Dermis microvascular lymphatic vessel endothelial cell (primary cell): ENCODE data around the gene ADRB2. TPM values are rescaled to one million over a fixed set of nuclear protein-coding genes. Genes with fewer than 3 reads are reported as not detected.

Experiments
- DNase-seq, 2 donors: peaks; one replicate each; pipeline versions ENCODE4 v3.0.0 to v3.0.0-alpha.2; 2010; ENCODE audit warnings: low read depth in 2 of 2
- total RNA-seq: library from RNA; depleted of rRNA; stranded (reverse); fragments of >200 nt; gene quantifications from 2 replicates; pipeline ENCODE4 v1.2.1, GENCODE V29; 2014

Gene ADRB2
- total RNA-seq, 1 donor from 2014 or later: 10.7 TPM

- no peak for DNase-seq
These were observed 3.8 kb downstream of the ADRB2 start for GRCh38 chr5:148830211-148830610.

DNA sequence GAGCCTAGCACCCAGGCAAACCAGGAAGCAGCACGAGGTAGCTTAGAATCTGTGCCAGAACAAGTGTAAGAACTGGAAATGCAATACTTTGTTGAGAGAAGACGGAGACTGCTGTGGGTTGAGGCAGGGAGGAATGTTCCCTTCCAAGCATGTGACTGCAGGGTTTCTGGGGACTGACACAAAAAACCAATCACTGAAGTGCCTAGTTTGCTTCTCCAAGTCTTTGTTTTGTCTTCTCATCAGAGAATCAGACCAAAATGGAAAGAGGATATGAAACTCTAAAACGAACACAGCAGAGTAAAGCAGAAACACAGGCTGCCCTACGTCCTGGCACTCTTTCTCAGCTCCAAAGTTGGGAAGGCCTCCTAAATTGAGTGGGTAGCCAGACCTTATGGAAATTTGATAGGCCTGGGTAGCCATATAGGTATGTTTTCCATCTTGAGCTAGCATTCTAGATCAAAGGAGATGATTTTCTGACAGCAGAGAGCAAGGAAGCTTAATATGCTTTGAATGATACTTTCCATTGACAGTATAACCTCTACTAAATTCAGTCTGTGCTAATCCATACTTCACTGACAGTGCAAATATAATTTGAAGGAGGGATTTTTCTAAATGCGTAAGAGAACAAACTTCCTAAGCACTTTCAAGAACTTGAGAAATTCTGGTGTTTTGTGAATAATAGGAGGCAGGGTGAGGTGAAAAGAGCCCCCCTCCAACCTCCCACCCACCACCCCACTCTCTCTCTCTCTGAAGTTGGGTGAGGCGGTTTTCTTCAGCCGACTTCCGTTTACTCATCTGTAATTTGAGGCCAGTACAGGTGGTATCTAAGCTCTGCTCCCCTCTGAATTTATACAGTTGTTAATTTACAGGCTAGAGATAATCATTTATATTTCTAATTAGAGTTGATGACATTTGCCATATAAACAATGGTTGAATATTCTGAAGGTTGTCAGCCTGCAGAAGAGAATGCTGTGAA, 5.5 kb downstream of the ADRB2 start:
- no peak for DNase-seq

DNA sequence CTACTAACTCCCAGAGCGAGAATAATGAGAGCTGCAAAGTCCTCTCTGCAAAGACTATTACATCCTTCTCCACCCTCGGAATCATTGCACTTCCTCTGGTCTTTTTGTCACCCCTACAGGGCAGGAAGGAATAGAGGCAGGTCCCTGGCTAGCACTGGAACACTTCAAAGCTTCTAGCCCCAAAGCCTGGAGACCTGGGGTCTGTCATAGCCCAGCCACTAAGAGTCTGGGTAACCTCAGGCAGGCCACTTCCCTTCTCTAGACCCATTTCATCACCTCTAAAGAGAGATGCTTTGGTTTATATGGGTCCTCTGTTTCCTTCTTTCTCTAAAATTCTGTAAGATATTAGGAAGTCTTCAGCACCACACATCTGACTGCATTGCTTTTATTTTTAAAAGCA, 6.7 kb downstream of the ADRB2 start:
- DNase-seq: no peak

- no peak for DNase-seq
These were observed 7.5 kb downstream of the ADRB2 start for GRCh38 chr5:148833925-148834324.

DNA sequence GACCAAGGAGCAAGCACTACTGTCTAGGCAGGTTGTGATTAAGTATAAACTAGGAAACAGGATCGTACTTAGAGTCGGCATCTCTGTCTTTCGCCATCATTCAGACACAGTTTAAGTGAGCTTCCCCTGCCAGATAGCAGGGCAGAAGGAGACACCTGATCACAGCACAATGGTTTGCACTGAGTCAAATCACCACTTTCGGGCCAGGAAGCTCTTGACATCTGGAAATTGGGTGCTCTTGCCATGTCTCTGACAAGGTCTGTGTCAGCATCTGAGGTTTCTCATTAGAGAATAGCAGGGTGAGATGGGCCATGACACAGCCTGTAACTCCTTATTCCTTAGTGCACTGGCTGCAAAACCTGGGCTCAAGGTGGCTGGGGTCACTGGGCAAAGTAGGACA, 8.3 kb downstream of the ADRB2 start:
- DNase-seq: no peak

- DNase-seq: no peak
These were observed 10.2 kb downstream of the ADRB2 start for GRCh38 chr5:148836272-148837250.

DNA sequence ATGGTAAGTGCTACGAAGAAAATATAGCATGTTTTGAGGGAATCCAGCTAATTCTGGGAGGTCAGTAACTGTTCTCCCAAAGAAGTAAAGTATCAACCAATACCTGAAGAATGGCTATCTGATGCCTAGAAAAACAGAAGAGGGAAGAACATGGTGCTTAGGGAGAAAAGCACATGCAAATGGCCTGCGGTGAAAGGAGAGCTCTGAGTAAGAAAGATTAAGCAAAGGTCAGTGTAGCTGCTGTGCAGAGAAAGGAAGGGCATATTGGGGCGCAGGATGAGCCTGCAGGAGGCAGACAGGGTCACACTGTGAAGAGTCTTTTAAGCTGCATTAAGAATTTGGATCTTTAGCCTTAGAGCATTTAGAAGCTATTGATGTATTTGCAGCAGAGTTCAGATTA, 11.0 kb downstream of the ADRB2 start:
- no peak for DNase-seq

GRCh38 chr5:148838357-148838756, 11.9 kb downstream of the ADRB2 start:
- DNase-seq: no peak

GRCh38 chr5:148839960-148840359, 13.5 kb downstream of the ADRB2 start:
- DNase-seq: no peak

- DNase-seq: no peak
These were observed 14.1 kb downstream of the ADRB2 start for GRCh38 chr5:148840531-148840930.

- DNase-seq: no peak
These were observed 15.1 kb downstream of the ADRB2 start for GRCh38 chr5:148841519-148841918.

DNA sequence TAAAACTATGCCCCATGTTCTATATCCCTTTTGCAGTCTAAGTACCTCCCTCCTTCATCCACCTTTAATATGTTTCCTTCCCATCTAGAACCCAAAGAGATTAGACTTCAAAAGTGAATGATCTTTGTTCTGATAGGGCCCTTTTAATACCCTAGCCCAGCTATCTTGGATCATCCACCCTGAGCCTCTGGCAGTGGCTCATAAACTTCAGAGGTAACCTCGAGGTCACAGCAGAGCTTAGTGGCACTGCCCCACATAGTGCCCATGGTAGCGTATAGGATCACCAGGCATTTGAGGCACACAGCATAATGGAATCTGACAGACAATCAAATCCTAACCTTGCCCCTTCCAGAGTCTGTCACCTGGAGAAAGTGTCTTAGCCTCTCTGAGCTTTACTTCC, 15.8 kb downstream of the ADRB2 start:
- no peak for DNase-seq

GRCh38 chr5:148843510-148844318, 17.3 kb downstream of the ADRB2 start:
- peak in 1 of 2 donors; percentile 54 for DNase-seq

DNA sequence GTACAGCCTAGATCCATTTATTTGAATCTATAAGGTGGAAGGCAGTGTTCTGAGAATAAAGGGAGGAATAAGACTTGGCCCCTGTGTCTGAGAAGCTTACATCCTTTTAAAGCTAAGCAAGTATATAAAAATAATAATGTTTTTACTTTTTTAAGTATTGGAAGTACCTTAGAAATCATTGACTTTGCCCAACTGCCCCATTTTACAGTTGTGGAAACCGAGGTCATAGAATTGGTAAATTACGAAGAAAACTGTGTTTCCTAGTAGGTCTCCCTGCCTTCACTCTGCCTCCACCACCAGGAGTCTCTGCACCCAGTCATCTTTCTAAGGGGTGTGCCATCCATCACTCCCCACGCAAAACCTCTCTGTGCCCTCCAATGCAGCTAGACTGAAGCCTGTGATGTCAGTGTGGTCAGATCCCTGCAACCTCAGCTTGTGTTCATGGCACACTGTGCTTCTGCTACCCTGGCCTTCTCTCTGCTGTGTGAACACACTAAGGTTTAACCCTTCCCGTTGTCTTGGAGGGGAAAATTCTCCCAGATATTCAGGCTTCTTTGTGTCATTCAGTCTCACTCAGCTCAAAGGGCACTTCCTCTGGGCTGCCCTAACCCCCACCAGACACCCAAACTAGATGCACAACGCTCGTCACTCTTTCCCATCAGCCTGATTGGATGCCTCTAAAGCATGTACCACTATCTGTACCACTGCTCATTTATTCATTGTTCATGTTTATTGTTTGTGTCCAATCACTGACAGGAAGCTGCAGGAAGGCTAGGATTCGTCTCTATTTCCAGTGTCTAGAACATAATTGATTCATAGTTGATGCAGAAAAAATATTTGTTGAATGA, 18.2 kb downstream of the ADRB2 start:
- DNase-seq: peak in 1 of 2 donors; percentile 29

DNA sequence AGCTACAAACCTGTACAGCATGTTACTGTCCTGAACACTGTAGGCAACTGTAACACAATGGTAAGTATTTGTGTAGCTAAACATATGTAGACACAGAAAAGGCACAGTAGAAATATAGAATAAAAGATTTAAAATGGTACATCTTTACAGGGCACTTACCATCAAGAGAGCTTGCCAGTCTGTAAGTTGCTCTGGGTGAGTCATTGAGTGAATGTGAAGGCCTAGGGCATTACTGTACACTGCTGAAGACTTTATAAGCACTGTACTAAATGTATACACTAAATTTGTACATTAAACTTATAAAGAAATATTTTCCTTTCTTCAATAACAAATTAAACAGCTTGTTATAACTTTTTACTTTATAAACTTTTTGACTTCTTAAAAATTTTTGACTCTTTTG, 20.5 kb downstream of the ADRB2 start:
- DNase-seq: no peak

- DNase-seq: no peak
These were observed 21.0 kb downstream of the ADRB2 start for GRCh38 chr5:148847456-148847855.

- DNase-seq: no peak
These were observed 22.1 kb downstream of the ADRB2 start for GRCh38 chr5:148848393-148849031.

GRCh38 chr5:148849461-148849860, 23.1 kb downstream of the ADRB2 start:
- no peak for DNase-seq

- DNase-seq: no peak
These were observed 24.4 kb downstream of the ADRB2 start for GRCh38 chr5:148850836-148851235.

- no peak for DNase-seq
These were observed 27.5 kb downstream of the ADRB2 start for GRCh38 chr5:148853868-148854267.
